Activated naive CD4-positive, alpha-beta T cell treated with anti-CD3 and anti-CD28 coated beads, Interleukin-2, amount 50 U/mL, for 16 hours (primary cell): ENCODE measurements around the gene FNDC3B.
"Not testable (repeated sequence)": the region's sequence is repeated elsewhere in the genome, so short reads cannot be mapped to it uniquely, and the experiment has no call there.

ENCODE experiments used
- DNase-seq: peaks from one replicate; pipeline ENCODE4 v3.0.0-alpha.2; 2020

FNDC3B gene

DNA sequence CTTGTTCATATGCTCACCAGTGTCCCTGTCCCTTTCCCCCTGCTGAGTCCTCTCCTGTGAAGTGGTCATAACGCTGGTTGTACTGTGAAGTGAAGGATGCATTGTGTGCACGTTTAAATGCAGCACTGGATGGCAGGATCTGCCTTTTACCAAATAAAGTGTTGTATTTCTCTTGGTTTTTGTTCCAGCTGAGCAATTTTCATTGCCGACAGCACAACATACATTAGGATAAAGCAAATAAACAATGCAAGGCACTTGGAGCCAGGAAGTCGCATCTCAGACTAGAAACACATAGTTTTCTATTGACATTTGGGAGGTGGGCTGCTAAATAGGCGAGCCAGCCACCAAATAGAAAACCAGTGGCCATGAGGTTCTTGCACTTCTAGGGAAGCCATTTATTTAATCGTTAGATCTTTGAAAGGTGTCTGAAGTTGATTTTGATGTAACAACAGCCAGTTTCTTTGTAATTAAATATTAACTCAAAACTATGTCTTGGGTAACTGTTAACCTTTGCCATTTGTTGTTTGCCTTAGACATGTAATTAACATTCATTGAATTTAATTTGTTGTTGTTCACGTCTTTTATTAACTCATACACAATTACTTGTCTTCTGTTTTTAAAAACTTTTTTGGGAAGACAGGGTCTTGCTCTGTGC lies 185.3 kb downstream of the FNDC3B start:
- DNase-seq = no peak

DNA sequence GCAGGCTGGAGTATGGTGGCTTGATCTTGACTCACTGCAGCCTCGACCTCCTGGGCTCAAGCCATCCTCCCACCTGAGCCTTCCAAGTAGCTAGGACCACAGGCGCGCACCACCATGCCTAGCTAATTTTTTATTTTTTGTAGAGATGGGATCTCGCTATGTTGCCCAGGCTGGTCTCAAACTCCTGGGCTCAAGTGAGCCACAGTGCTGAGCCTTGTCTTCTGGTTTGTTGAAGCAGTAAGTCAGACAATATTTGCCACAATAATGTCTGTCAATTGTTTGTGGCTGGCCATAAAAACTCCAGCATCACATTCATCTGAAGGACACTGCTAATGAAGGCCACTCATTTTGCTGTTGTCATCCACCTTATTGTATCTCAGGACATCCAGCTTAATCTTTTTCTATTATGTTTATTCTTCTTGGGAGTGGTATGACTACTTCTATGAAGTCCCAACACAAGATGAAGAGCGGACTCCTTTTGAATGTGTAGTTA lies 185.9 kb downstream of the FNDC3B start:
- no peak for DNase-seq

DNA sequence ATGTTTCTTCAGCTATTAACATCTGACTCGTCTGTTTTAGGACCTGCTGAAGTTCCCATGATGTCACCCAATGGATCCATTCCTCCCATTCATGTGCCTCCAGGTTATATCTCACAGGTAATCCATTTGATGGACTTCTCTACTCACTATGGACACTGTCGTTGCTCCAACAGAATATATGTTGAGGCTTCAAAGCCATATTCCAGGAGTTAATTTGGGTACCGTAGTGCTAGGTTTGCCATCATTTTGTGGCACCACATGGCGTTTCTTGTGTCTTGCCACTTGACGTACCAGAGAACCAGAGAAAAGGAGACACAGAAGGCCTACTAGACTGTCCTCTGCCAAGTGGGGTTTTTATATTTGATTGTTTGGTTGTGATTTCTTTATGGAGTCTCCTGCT lies 187.5 kb downstream of the FNDC3B start:
- no peak for DNase-seq

DNA sequence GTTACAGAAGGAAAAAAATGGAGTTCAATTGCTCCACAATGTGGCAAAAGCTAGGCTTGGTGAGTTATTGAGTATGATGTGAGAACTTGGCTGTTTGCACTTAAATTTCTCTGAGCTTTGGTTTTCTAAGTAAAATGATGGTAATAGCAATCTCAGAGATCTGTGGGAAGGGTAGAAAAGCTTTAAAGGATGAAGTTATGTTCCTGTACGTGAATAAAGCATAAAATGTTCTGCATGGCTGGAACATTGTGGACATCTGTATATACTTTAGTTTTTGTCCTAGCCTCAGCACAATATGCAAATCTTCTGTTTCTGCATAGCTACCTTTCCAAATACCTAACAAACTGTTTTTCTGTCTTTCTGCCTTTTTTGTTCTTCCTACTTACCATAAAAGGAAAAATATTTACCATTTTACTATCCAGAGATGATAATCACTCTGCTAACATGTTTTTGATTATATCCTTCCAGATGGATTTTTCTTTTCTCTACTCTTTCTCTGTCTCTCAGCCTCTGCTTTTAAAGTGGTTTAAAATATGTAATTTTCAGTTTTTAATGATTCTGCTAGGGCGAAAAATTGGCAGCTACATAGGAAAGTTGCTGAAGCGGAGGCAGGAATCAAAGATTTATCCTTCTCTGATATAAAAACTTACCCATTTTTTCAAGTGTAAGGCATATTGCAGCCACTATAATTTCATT lies 188.1 kb downstream of the FNDC3B start:
- no peak for DNase-seq

DNA sequence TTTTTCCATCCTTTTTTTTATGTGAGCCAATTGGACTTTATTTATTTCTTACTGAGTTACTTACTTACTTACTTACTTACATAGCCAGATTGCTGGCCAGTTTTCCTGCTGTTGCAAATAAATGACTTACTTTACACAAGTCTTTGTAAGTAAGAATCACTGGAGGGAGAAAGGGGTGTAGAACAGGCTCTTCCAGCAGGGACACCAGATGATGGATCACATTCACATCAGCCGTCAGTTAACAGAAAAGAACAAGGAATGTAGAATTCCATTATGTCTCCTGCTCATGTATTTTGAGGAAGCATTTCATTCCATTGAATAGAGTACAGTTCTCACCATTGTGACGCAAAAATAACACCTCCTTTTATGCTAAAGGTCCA lies 188.6 kb downstream of the FNDC3B start:
- no peak for DNase-seq

DNA sequence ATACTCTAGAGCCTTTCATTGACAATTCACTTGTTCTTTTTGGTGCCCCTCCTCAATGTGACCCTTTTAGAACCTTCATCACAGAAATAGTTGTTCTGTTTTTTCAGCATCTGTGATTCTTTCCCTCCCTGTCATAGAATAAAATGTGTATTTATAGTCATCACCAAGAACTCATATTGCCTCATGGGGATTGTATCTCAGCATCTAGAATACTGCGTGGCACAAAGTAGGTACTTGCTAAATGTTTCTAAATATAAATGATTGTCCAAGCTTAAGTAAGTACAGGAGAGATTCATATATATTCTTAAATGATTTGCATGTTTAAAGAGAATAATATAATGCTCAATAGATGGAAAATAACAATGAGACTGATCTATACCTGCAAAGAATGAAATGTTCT lies 190.1 kb downstream of the FNDC3B start:
- no peak for DNase-seq

DNA sequence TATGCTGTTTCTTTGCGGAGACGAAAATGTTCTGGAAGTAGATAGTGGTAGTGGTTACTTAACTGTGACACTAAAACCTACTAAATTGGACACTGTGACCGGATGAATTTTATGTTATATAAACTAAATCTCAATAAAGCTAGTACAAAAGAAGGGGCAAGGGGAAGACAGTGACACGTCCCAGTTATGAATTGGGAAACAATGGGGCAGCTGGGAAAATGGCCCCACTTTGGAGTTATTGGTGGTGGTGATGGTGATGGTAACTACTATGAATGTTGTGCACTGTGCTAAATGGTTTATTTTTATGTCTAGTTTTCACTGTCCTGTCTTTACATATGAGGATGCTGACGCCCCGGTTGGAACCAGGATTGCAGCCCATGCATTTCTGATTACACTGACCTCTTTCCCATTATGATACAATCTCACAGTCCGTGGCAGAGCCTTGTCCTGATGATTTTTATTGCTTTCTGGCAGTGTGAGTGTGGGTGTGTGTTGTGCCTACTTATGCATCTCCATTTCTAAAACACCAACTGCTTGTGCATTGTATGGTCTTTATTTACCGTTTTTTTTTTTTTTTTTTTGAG lies 192.0 kb downstream of the FNDC3B start:
- DNase-seq = no peak

DNA sequence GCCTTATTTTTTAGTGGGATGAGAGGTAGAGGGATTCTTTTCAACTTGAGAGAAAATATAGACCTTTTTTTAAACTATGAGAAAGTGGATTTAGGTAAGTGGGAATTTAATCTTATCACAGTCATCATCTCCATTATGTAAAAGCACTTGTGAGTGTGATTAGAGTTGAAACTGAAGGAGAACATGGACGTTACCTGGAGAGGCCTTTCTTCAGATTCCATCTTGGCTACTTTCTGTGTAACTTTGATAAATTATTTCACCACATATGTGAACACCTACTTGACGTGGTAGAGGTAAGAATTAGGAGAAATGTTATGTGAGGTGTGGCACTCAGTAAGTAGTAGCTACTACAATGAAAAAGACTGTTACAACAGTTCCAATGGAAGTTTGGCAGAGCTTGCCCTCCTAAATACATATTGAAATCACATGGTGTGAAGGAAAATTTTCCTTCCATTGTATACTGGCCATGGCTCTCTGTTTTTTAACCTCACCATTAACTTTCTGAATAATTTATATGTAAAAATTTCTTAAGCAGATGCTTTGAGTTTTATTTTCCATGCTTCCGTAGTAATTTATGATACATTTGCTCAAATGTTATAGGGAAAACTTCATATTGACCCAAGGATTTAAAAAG lies 193.3 kb downstream of the FNDC3B start:
- no peak for DNase-seq

DNA sequence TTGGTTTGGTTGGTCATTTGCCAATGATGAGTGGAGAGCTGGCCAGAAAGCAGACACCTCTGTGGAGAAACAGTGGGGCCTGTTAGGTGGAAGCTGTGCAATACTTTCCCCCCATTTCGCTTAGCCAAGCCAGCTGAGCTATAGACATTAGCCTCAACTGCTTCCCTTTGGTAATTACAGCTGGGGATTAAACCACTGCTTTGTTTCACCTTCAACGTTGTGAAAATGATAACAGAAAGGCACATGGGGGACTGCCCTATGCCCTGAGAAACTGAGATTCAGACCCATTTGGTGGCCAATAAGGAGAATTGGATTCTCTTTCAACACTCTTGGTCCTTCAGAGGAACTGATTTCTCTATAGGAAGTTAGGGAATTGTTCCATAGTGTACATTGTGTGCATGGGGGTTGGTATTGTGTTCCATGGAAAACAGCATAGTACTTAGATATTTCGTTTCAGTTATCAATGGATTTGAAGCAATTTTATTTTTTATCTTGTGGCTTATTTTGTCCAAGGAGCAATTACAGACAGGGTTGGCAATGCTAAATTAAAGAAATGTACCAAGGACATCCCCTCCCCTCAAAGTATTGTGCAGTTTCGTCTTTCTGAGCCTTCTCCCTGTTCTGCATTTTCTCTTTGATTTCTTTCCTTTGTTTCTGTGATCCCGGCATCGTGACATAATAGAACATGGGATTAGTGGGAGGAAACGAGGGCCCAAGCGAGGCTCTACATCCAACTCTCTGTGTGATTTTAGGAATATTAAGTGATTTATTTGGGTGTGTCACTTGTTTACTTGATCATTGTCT lies 194.3 kb downstream of the FNDC3B start:
- DNase-seq = no peak

DNA sequence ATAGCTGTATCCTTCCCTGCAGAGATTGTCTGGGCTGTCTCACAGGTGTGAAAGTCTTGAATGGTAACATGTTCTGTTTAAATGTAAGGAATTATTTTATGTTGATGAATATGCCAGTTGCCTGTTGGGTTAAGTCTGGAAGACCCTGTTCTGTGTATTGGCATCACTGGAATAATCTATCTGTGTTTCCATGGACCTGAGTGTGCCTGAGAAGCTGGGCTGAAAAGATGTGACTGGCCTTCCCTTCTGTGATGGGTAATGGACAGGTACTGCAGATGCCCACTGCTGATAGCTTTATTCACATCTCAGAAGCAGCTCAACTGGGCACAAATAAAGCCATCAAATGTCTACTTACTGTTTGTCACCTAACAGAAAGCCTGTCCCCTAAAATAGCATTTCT lies 196.3 kb downstream of the FNDC3B start:
- no peak for DNase-seq

DNA sequence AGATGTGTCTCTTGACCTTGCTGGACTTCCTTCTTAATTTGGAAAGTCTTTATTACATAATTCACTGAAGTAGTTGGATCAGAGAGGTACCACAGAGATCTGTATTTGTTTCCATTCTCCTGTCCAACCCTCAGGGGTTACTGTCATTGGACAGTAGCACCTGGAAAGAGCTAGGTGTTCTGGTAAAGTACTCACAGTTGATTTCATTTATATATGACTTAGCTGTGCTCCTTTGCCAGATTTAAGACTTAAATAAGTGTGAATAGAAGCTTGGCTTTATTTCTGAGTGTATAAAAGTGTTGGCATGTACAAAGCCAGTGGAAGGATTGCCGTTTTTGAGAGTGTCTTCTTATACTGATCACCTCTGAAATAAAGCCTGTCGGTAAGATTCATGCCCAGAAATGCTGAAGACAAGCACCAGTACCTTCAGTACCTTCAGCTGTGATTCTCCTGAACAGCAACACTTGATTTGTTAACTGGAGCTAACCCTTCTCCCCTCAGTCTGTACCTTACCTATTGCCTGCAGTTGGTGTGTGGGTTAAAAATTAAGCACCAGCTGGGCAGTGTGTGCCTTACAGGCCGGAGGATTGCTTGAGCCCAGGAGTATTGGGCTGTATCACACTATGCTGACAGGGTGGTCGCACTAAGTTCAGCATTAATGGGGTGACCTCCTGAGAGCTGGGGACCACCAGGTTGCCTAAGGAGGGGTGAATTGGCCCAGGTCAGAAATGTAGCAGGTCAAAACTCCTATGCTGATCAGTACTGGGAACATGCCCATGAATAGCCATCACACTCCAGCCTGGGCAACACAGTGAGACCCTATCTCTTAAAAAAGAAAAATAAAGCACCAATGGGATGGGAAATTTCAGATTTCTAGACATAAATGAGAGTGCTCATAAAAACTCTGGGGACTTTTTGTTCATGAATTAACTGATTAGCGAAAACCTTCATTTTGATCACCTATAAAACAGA lies 197.7 kb downstream of the FNDC3B start:
- DNase-seq = no peak

DNA sequence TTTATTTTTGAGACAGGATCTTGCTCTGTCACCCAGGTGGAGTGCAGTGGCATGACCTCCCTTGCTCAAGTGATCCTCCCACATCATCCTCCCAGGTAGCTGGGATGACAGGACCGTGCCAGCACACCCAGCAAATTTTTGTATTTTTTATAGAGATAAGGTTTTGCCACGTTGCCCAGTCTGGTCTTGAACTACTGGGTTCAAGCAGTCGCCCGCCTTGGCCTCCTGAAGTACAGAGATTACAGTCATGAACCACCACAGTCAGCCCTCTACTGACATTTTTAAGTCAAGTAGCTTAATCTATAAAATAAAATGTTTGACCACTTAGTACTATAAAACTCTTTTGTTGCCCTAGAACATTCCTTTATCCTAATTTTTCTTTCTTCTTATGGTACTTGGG lies 198.8 kb downstream of the FNDC3B start:
- DNase-seq = no peak

DNA sequence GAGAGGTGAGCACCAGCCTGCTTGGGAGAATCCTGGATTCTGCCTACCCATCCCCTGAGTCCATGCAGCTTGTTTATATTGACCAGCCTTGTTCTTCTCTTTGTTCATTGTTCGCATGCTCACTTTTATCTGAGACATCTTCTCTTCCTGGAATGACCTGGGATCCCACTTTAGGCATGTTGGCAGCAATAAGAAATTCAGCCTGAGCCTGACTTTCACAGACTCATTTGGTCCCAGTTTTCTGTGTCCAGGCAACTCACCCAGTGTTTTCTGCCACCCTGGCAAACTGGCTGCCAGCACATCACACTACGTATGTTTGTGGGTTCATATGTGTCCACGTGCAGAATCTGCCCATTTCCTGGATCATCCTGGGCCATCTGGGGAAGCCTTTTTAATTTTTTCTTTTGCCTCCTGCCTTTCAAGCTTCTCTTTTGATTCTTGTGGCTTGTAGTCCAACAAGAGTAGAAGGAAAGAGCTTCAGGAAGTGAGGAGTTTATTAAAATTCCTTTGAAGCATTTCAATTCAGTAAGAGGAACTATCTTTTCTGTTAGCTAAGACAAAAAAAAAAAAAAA lies 199.9 kb downstream of the FNDC3B start:
- no peak for DNase-seq

DNA sequence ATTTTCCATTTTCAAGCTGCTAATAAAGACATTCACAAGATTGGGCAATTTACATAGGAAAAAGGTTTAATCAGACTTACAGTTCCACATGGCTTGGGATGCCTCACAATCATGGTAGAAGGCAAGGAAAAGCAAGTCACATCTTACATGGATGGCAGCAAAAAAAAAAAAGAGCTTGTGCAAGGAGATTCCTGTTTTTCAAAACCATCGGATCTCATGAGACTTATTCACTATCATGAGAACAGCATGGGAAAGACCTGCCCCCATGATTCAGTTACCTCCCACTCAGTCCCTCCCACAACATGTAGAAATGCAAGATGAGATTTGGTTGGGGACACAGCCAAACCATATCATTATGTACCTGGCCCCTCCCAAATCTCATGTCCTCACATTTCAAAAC lies 202.0 kb downstream of the FNDC3B start:
- no peak for DNase-seq

DNA sequence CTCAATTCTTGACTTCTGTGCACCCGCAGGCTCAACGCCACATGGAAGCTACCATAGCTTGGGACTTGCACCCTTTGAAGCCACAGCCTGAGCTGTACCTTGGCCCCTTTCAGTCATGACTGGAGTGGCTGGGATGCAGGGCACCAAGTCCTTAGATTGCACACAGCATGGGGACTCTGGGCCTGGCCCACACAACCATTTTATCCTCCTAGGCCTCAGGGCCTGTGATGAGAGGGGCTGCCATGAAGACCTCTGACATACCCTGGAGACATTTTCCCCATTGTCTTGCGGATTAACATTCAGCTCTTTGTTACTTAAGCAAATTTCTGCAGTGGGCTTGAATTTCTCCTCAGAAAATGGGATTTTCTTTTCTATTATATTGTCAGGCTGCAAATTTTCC lies 203.1 kb downstream of the FNDC3B start:
- not testable (repeated sequence) for DNase-seq

DNA sequence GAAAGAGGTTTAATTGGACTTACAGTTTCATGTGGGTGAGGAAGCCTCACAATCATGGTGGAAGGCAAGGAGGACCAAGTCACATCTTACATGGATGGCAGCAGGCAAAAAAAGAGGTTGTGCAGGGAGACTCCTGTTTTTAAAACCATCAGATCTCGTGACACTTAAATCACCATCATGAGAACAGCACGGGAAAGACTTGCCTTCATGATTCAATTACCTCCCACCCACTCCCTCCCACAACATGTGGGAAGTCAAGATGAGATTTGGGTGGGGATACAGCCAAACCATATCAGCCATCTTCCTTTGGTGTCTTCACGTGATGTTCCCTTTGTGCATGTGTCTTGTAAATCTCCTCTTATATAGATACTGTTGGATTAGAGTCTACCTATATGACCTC lies 204.0 kb downstream of the FNDC3B start:
- DNase-seq = not testable (repeated sequence)

DNA sequence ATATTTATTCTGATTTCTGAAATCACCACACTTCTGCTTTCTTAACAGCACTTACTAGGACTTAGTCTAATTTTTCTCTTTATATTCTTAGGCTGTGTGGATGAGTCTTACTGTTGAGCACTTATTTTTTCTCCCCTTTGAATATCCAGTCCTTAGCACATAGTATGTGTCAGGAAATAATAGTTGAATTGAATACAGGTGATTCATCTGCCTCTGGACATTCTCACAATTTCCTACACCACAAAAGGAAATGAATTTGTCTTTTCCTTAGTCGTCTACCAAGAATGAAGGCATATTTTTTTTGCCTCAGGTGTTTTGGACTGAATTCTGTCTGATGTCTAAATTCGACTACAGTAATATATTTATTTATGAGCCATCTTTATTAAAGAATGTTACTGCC lies 204.6 kb downstream of the FNDC3B start:
- DNase-seq = no peak

DNA sequence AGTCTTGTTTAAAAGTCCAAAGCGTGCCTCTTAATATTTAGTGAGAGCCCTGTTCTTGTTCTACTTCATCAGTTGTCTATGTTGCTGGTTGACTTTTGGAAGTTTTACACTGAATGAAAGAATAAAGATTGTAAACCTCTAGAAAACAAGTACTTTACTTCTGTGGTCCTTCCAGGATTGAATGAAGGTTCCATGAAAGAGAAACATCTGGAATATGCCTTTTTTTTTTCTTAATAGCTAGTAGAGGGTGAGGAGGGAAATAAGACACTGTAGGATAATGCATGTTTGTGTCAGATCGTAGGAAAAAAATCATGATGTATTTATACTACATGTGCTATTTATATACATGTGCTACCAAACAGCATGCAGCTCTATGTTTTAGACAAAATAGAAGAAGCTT lies 205.9 kb downstream of the FNDC3B start:
- no peak for DNase-seq

DNA sequence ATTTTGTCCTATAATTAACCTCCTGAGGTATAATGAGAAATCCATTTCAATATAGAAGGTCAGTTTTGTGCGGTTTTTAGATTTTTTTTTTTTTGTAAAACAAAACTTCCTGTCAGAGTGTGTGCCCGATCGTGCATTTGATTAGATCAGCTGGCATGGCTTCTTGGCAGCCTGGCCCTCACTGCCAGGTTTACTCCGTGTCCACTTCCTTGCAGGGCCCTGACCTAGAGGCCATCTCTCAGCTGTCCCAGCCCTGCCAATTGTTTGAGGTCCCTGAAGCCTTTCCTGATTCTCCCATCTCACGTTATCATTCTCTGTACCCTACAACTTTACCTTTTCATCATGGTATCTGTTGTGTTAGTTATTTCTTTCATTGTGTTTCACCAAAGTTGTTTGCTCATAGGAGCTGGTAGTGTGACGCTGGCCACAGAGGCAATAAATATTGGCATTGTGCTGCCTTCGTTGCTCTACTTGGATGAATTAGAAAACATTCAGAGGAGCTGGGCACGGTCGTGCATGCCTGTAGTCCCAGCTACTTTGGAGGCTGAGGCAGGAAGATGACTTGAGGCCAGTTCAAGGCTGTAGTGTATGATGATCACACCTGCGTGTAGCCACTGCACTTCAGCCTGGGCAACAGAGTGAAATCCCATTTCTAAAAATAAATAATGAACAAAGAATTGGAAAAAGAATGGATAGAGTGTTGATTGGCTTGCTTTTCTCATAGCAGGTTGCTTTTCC lies 206.9 kb downstream of the FNDC3B start:
- no peak for DNase-seq

DNA sequence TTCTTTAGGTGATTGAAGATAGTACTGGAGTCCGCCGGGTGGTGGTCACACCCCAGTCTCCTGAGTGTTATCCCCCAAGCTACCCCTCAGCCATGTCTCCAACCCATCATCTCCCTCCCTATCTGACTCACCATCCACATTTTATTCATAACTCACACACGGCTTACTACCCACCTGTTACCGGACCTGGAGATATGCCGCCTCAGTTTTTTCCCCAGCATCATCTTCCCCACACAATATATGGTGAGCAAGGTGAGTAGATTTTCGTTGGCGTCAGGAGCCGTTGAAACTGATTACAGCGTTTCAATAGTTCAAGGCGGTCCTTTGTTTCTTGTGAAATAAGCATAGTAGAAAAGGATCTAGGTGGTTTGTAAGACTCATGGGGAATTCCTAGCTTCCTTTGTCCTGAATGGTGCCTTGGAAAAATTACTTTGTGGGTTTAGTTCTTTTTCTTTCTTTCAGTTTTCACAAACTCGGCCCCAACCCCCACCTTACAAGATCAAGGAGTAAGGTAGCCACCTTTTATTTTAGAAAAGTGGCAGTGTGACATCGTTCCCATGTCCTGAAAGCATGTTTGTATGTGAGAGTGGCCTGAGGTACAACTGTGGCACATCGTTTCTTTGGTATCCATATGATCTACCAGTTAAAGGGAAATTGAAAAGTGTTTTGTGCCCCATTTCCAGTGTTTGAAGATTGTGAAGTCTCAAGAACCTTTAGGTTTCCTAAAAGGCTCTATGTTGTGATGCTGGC lies 208.3 kb downstream of the FNDC3B start:
- no peak for DNase-seq
